PFSK-1 (cell line): ENCODE measurements around the gene KREMEN1.

ENCODE experiments used
- POLR2AphosphoS5 ChIP-seq: IDR thresholded peaks from 2 replicates; pipeline ENCODE4 v1.6.1; 2012; ENCODE audit warnings: low read depth, mild to moderate bottlenecking, control low read depth, low read length, moderate library complexity
- SIN3A ChIP-seq: IDR thresholded peaks from 2 replicates; pipeline ENCODE4 v1.6.1; 2012; ENCODE audit warnings: mild to moderate bottlenecking, low read length, moderate library complexity, borderline replicate concordance; ENCODE audit not compliant: insufficient read depth
- TAF1 ChIP-seq: IDR thresholded peaks from 2 replicates; pipeline ENCODE4 v1.6.1; 2012; ENCODE audit warnings: low read length, control low read depth, borderline replicate concordance; ENCODE audit not compliant: insufficient read depth
- TF ChIP-seq, protein P1 (sequence below), 2 experiments: IDR thresholded peaks; 2 replicates each; pipeline versions ENCODE4 v1.6.1 to v1.8.0; 2011 to 2012; ENCODE audit warnings: low read depth in 2 of 2, low read length in 2 of 2, control low read depth in 1 of 2, inconsistent platforms in 1 of 2, mild to moderate bottlenecking in 1 of 2, moderate library complexity in 1 of 2; ENCODE audit not compliant: insufficient read depth in 1 of 2

GRCh38 chr22:29048822-29049654 lies 23.8 kb upstream of the KREMEN1 start:
- no peak for TF ChIP-seq POLR2AphosphoS5
- no peak for TF ChIP-seq TAF1
- TF ChIP-seq SIN3A: no peak
- TF ChIP-seq, protein P1, sequence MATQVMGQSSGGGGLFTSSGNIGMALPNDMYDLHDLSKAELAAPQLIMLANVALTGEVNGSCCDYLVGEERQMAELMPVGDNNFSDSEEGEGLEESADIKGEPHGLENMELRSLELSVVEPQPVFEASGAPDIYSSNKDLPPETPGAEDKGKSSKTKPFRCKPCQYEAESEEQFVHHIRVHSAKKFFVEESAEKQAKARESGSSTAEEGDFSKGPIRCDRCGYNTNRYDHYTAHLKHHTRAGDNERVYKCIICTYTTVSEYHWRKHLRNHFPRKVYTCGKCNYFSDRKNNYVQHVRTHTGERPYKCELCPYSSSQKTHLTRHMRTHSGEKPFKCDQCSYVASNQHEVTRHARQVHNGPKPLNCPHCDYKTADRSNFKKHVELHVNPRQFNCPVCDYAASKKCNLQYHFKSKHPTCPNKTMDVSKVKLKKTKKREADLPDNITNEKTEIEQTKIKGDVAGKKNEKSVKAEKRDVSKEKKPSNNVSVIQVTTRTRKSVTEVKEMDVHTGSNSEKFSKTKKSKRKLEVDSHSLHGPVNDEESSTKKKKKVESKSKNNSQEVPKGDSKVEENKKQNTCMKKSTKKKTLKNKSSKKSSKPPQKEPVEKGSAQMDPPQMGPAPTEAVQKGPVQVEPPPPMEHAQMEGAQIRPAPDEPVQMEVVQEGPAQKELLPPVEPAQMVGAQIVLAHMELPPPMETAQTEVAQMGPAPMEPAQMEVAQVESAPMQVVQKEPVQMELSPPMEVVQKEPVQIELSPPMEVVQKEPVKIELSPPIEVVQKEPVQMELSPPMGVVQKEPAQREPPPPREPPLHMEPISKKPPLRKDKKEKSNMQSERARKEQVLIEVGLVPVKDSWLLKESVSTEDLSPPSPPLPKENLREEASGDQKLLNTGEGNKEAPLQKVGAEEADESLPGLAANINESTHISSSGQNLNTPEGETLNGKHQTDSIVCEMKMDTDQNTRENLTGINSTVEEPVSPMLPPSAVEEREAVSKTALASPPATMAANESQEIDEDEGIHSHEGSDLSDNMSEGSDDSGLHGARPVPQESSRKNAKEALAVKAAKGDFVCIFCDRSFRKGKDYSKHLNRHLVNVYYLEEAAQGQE (IDR thresholded peaks at IDR 0.05; ENCODE audit: insufficient read depth in 1 of 2, low read depth in 2 of 2, low read length in 2 of 2): no peak
